OCI-LY3 (cell line): ENCODE results near the gene SLC10A6.

ENCODE experiments used
- H2AFZ ChIP-seq: fragments of 200-600, 300-600 bp; shearing (Covaris generic); 2 replicates; pipeline ENCODE4 v1.6.0; 2014; ENCODE audit warnings: antibody characterized with exemption, low read depth, low read length
- H3K27ac ChIP-seq: fragments of 200-600, 300-600 bp; sonication (generic); 2 replicates; pipeline ENCODE4 v1.5.1; 2014; ENCODE audit warnings: mild to moderate bottlenecking, low read length, moderate library complexity, mixed read lengths
- H3K27me3 ChIP-seq: fragments of 200-600, 300-600 bp; sonication (generic); 2 replicates; pipeline ENCODE4 v1.6.1; 2014; ENCODE audit warnings: low read depth, low read length, mixed read lengths
- H3K36me3 ChIP-seq: fragments of 200-600, 300-600 bp; sonication (generic); replicated peaks from 2 replicates; pipeline ENCODE3; 2014; ENCODE audit warnings: low read depth, low read length, mixed read lengths
- H3K4me1 ChIP-seq: fragments of 300-600, 200-600 bp; sonication (generic); 2 replicates; pipeline ENCODE4 v1.6.1; 2014; ENCODE audit warnings: low read length, mixed read lengths
- H3K4me2 ChIP-seq: fragments of 200-600, 300-600 bp; sonication (generic); 2 replicates; pipeline ENCODE4 v1.6.1; 2014; ENCODE audit warnings: low read length, mixed read lengths
- H3K4me3 ChIP-seq: fragments of 300-600, 200-600 bp; sonication (generic); 2 replicates; pipeline ENCODE4 v1.5.1; 2014; ENCODE audit warnings: antibody characterized with exemption, mild to moderate bottlenecking, low read length, moderate library complexity
- H3K79me2 ChIP-seq: fragments of 300-600, 200-600 bp; shearing (Covaris generic); 2 replicates; pipeline ENCODE4 v1.6.1; 2014; ENCODE audit warnings: mild to moderate bottlenecking, low read length, mixed read lengths
- H3K9ac ChIP-seq: fragments of 300-600, 200-600 bp; shearing (Covaris generic); 2 replicates; pipeline ENCODE4 v1.6.0; 2014; ENCODE audit warnings: mild to moderate bottlenecking, low read length, moderate library complexity
- H3K9me3 ChIP-seq: fragments of 200-600, 300-600 bp; shearing (Covaris generic); 2 replicates; pipeline ENCODE4 v1.6.1; 2014; ENCODE audit warnings: low read length, mixed read lengths; ENCODE audit not compliant: insufficient read depth
- H4K20me1 ChIP-seq: fragments of 200-600, 300-600 bp; sonication (generic); 2 replicates; pipeline ENCODE4 v1.6.1; 2016; ENCODE audit warnings: low read length, mixed read lengths; ENCODE audit not compliant: insufficient read depth
- EZH2phosphoT487 ChIP-seq: fragments of 200-600 bp; shearing (Covaris generic); IDR thresholded peaks from 2 replicates; pipeline ENCODE4 v1.6.1; 2018; ENCODE audit warnings: antibody characterized with exemption, mixed run types, low read depth
- TF ChIP-seq, protein P1 (sequence below): fragments of 200-600, 300-600 bp; sonication (generic); IDR thresholded peaks from 2 replicates; pipeline ENCODE4 v1.5.1; 2014; ENCODE audit warnings: antibody characterized with exemption, low read length, low read depth

The SLC10A6 gene

GRCh38 chr4:86788826-86789225 is 60.4 kb downstream of the SLC10A6 start:
- no peak overlapping the region for H3K4me3 ChIP-seq
- no peaks in the 10 kb centered on the region for H3K79me2 ChIP-seq
- no peaks in the 10 kb centered on the region for H3K9me3 ChIP-seq
- H3K9ac ChIP-seq = no peak overlapping the region
- no peaks in the 10 kb centered on the region for H3K36me3 ChIP-seq
- H3K4me1 ChIP-seq = no peaks in the 10 kb centered on the region
- no peak overlapping the region for H2AFZ ChIP-seq
- TF ChIP-seq, protein P1, sequence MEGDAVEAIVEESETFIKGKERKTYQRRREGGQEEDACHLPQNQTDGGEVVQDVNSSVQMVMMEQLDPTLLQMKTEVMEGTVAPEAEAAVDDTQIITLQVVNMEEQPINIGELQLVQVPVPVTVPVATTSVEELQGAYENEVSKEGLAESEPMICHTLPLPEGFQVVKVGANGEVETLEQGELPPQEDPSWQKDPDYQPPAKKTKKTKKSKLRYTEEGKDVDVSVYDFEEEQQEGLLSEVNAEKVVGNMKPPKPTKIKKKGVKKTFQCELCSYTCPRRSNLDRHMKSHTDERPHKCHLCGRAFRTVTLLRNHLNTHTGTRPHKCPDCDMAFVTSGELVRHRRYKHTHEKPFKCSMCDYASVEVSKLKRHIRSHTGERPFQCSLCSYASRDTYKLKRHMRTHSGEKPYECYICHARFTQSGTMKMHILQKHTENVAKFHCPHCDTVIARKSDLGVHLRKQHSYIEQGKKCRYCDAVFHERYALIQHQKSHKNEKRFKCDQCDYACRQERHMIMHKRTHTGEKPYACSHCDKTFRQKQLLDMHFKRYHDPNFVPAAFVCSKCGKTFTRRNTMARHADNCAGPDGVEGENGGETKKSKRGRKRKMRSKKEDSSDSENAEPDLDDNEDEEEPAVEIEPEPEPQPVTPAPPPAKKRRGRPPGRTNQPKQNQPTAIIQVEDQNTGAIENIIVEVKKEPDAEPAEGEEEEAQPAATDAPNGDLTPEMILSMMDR = no peak
- TF ChIP-seq EZH2phosphoT487 = no peak
- no peak overlapping the region for H3K27ac ChIP-seq
- no peaks in the 10 kb centered on the region for H3K27me3 ChIP-seq
- H4K20me1 ChIP-seq = no peaks in the 10 kb centered on the region
- no peak overlapping the region for H3K4me2 ChIP-seq

GRCh38 chr4:86778175-86778574 is 71.0 kb downstream of the SLC10A6 start:
- no peak overlapping the region for H3K27ac ChIP-seq
- H3K4me1 ChIP-seq = no peaks in the 10 kb centered on the region
- no peaks in the 10 kb centered on the region for H3K9me3 ChIP-seq
- no peak overlapping the region for H2AFZ ChIP-seq
- no peak overlapping the region for H3K9ac ChIP-seq
- no peaks in the 10 kb centered on the region for H3K27me3 ChIP-seq
- no peaks in the 10 kb centered on the region for H3K79me2 ChIP-seq
- TF ChIP-seq, protein P1 = no peak
- TF ChIP-seq EZH2phosphoT487 = no peak
- no peaks in the 10 kb centered on the region for H3K36me3 ChIP-seq
- no peak overlapping the region for H3K4me3 ChIP-seq
- H4K20me1 ChIP-seq = no peaks in the 10 kb centered on the region
- no peak overlapping the region for H3K4me2 ChIP-seq

DNA sequence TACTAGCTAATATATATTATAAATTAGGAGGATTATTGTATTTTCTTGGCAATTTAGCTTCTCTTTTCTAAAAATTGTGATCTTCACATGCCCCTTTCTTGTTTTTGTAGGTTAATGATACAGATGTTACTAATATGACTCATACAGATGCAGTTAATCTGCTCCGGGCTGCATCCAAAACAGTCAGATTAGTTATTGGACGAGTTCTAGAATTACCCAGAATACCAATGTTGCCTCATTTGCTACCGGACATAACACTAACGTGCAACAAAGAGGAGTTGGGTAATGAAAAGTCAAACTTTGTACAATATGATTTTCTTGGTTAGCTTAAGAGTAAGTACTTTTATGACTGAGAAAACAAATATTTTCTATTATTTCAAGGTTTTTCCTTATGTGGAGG is 74.1 kb downstream of the SLC10A6 start:
- H3K4me2 ChIP-seq = no peak overlapping the region
- H3K9ac ChIP-seq = no peak overlapping the region
- no peak overlapping the region for H3K4me3 ChIP-seq
- no peak overlapping the region for H2AFZ ChIP-seq
- TF ChIP-seq, protein P1 = no peak
- no peak for TF ChIP-seq EZH2phosphoT487
- H3K79me2 ChIP-seq = no peaks in the 10 kb centered on the region
- no peaks in the 10 kb centered on the region for H4K20me1 ChIP-seq
- H3K36me3 ChIP-seq = no peaks in the 10 kb centered on the region
- H3K27me3 ChIP-seq = no peaks in the 10 kb centered on the region
- H3K9me3 ChIP-seq = no peaks in the 10 kb centered on the region
- no peak overlapping the region for H3K27ac ChIP-seq
- H3K4me1 ChIP-seq = no peaks in the 10 kb centered on the region
